BLaER1 treated with 17β-estradiol and CSF1 and Interleukin-3, amounts not matched to agents 10 nM and 100 nM (cell line): Measurements from ENCODE around the gene INTS15.

ENCODE experiments used
- H3K27ac ChIP-seq, 11 experiments: shearing (Covaris generic); formaldehyde crosslinking; 2 replicates each; pipeline ENCODE4 v1.8.1; 2022
- H3K27me3 ChIP-seq, 11 experiments: shearing (Covaris generic); formaldehyde crosslinking; 2 replicates each; pipeline ENCODE4 v1.8.1; 2022
- H3K36me3 ChIP-seq, 11 experiments: shearing (Covaris generic); formaldehyde crosslinking; 2 replicates each; pipeline ENCODE4 v1.8.1; 2022
- H3K4me1 ChIP-seq, 10 experiments: shearing (Covaris generic); formaldehyde crosslinking; 2 replicates each; pipeline ENCODE4 v1.8.1; 2022
- H3K4me2 ChIP-seq, 11 experiments: shearing (Covaris generic); formaldehyde crosslinking; 2 replicates each; pipeline ENCODE4 v1.8.1; 2022
- H3K4me3 ChIP-seq, 10 experiments: shearing (Covaris generic); formaldehyde crosslinking; 2 replicates each; pipeline ENCODE4 v1.8.1; 2022
- H3K9ac ChIP-seq, 11 experiments: shearing (Covaris generic); formaldehyde crosslinking; 2 replicates each; pipeline ENCODE4 v1.8.1; 2022
- H3K9me3 ChIP-seq, 11 experiments: shearing (Covaris generic); formaldehyde crosslinking; replicated peaks in 1 of 11; 2 replicates each; pipeline ENCODE4 v1.8.1; 2022
- H4K20me1 ChIP-seq, 11 experiments: shearing (Covaris generic); formaldehyde crosslinking; 2 replicates each; pipeline ENCODE4 v1.8.1; 2022
- Cebpa-rat ChIP-seq, 11 experiments: shearing (Covaris generic); IDR thresholded peaks; 2 replicates each; pipeline ENCODE4 v1.8.1; 2022

The INTS15 gene

DNA sequence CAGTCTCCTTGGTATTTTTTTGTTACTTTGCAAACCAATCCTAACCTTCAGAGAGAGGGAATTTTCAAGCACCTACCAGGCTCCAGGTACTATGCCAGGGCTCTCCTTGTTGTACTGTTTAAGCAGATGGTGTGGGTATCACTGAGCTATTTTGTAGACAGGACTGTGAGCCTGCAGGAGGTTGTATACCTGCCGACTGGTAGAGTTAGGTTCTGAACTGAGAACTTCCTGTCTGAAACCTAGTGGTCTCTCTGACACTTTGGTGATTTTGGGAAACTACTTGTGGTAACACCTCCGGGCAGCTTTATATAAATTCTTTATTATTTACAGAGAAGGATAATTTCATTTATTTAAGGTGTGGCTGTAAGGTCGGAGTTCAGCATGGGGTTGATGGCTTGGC is 30.1 kb downstream of the INTS15 start:
- Histone ChIP-seq H3K9ac (no peak overlapping the region), H3K27ac (no peak overlapping the region), H3K9me3 (peaks cover 0 to 13% (median 0%) of the 10 kb centered on the region in 11 experiments; a peak in 3 of 22 replicates), H3K4me2 (peak overlapping the region in 4 of 11 experiments; percentile 17 to 58 (median 34); a peak in 4 of 22 replicates), H4K20me1 (peaks cover 0 to 22% (median 2%) of the 10 kb centered on the region in 11 experiments; a peak in 8 of 22 replicates), H3K4me1 (peaks cover 30 to 57% (median 42%) of the 10 kb centered on the region in 10 experiments), H3K36me3 (no peaks in the 10 kb centered on the region; a peak in 1 of 22 replicates), H3K4me3 (no peak overlapping the region), H3K27me3 (peaks cover 27 to 43% (median 38%) of the 10 kb centered on the region in 11 experiments)
- TF ChIP-seq Cebpa-rat (IDR thresholded peaks at IDR 0.05): no peak

DNA sequence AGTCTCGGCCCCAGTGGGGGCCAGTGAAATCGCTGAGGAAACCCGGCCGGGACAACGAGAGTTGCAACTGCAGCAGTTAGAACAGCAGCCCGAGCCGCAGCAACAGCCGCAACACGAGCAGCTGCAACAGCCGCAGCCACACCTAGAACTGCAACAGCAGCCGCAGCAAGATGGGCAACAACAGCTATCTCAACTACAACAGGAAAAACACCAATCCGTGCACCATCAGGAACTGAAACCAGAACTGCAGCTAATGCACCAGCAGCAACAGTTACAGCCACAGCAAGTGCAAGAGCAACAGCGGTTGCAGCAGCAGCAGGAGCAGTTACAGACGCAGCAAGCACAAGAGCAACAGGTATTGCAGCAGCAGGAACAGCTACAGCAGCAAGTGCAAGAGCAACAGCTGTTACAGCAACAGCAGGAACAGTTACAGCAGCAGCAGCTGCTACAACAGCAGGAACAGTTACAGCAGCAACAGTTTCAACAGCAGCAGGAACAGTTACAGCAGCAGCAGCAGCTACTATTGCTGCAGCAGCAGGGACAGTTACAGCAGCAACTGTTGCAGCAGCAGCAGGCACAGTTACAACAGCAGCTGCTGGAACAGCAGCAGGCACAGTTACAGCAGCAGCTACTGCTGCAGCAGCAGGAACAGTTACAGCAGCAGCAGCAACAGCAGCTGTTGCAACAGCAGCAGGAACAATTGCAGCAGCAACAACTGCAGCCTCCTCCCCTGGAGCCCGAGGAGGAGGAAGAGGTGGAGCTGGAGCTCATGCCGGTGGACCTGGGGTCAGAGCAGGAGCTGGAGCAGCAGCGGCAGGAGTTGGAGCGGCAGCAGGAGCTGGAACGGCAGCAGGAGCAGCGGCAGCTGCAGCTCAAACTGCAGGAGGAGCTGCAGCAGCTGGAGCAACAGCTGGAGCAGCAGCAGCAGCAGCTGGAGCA is 31.6 kb downstream of the INTS15 start:
- Histone ChIP-seq H4K20me1 (peaks cover 0 to 12% (median 0%) of the 10 kb centered on the region in 11 experiments; a peak in 3 of 22 replicates), H3K27me3 (peaks cover 14 to 29% (median 24%) of the 10 kb centered on the region in 11 experiments), H3K9ac (no peak overlapping the region), H3K4me3 (no peak overlapping the region), H3K36me3 (no peaks in the 10 kb centered on the region; a peak in 1 of 22 replicates), H3K4me2 (peak overlapping the region; percentile 17 to 65 (median 41); a peak in 19 of 22 replicates), H3K4me1 (peaks cover 26 to 49% (median 34%) of the 10 kb centered on the region in 10 experiments), H3K9me3 (peaks cover 0 to 13% (median 0%) of the 10 kb centered on the region in 11 experiments; a peak in 3 of 22 replicates), H3K27ac (no peak overlapping the region)
- peak in 5 of 11 experiments; percentile 13 to 83 (median 46); a peak in 5 of 22 replicates for TF ChIP-seq Cebpa-rat (IDR thresholded peaks at IDR 0.05)

DNA sequence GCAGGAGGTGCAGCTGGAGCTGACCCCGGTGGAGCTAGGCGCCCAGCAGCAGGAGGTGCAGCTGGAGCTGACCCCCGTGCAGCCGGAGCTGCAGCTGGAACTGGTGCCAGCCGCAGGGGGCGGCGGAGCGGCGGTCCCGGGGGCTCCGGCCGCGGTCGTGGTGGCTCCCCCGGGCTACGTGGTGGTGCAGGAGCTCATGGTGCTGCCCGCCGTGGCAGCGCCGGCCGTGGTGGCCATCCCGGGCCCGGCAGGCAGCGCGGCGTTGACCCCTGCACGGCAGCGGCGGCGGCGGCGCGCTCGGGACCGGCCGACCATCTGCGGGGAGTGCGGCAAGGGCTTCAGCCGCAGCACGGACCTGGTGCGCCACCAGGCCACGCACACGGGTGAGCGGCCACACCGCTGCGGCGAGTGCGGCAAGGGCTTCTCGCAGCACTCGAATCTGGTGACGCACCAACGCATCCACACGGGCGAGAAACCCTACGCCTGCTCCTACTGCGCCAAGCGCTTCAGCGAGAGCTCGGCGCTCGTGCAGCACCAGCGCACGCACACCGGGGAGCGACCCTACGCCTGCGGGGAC is 32.4 kb downstream of the INTS15 start:
- H3K4me1 ChIP-seq: peaks cover 24 to 43% (median 31%) of the 10 kb centered on the region in 10 experiments
- no peaks in the 10 kb centered on the region; a peak in 1 of 22 replicates for H3K36me3 ChIP-seq
- H3K27me3 ChIP-seq: peaks cover 6 to 22% (median 16%) of the 10 kb centered on the region in 11 experiments
- no peak overlapping the region for H3K4me3 ChIP-seq
- H3K4me2 ChIP-seq: peak overlapping the region in 3 of 11 experiments; percentile 17 to 51 (median 51); a peak in 1 of 22 replicates
- peaks cover 0 to 13% (median 0%) of the 10 kb centered on the region in 11 experiments; a peak in 3 of 22 replicates for H3K9me3 ChIP-seq
- no peak overlapping the region for H3K9ac ChIP-seq
- no peak overlapping the region for H3K27ac ChIP-seq
- TF ChIP-seq Cebpa-rat (IDR thresholded peaks at IDR 0.05): no peak
- H4K20me1 ChIP-seq: peaks cover 0 to 4% (median 0%) of the 10 kb centered on the region in 11 experiments; a peak in 1 of 22 replicates

DNA sequence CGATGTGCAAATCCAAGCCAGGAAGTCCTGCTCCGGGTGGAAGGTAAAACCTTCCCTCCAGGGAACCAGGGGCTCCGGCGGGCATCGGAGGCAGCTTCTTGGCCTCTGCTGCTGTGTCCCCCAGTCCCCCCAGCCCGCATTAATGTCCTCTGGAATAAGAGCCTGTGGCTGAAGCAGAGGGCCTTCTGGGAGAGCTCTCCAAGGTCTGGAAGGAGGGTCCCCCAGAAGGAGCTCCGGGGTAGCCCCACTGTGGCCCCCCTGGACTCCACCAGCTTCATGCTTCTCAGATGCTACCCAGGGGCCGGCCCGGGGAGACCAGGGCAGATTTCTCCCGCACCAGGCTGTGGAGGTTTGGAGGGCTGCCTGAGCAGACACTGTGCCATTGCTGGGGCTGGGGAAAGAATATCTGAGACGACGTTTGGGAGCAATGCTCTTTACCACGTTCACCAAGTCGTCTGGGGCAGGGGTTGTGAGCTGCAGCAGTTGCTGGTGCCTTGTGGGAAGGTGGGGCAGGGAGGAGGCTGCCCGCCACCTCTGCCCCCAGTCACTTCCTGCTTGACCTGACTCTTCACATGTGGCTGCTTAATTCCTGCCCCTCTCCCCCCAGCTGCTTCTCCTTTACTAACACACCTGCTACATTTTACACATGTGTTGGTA is 33.9 kb downstream of the INTS15 start:
- peaks cover 0 to 4% (median 0%) of the 10 kb centered on the region in 11 experiments; a peak in 1 of 22 replicates for H4K20me1 ChIP-seq
- H3K4me3 ChIP-seq: no peak overlapping the region
- peaks cover 0 to 7% (median 1%) of the 10 kb centered on the region in 11 experiments; a peak in 5 of 22 replicates for H3K27me3 ChIP-seq
- peak overlapping the region in 2 of 11 experiments; percentile 16 to 54; a peak in 2 of 22 replicates for H3K9ac ChIP-seq
- TF ChIP-seq Cebpa-rat (IDR thresholded peaks at IDR 0.05): no peak
- peak overlapping the region; percentile 21 to 71 (median 57); a peak in 20 of 22 replicates for H3K4me2 ChIP-seq
- no peaks in the 10 kb centered on the region; a peak in 1 of 22 replicates for H3K36me3 ChIP-seq
- H3K27ac ChIP-seq: peak overlapping the region in 1 of 11 experiments; percentile 21; a peak in 1 of 22 replicates
- H3K4me1 ChIP-seq: peaks cover 24 to 40% (median 30%) of the 10 kb centered on the region in 10 experiments
- peaks cover 0 to 13% (median 0%) of the 10 kb centered on the region in 11 experiments; a peak in 3 of 22 replicates for H3K9me3 ChIP-seq

GRCh38 chr7:6624246-6624611 is 34.4 kb downstream of the INTS15 start:
- peaks cover 0 to 13% (median 0%) of the 10 kb centered on the region in 11 experiments; a peak in 3 of 22 replicates for H3K9me3 ChIP-seq
- no peak overlapping the region for H3K27ac ChIP-seq
- H3K4me2 ChIP-seq: peak overlapping the region; percentile 21 to 71 (median 57); a peak in 20 of 22 replicates
- peak overlapping the region in 2 of 11 experiments; percentile 16 to 54; a peak in 2 of 22 replicates for H3K9ac ChIP-seq
- TF ChIP-seq Cebpa-rat (IDR thresholded peaks at IDR 0.05): no peak
- H3K4me1 ChIP-seq: peaks cover 24 to 40% (median 30%) of the 10 kb centered on the region in 10 experiments
- no peak overlapping the region for H3K4me3 ChIP-seq
- no peaks in the 10 kb centered on the region; a peak in 1 of 22 replicates for H3K36me3 ChIP-seq
- H4K20me1 ChIP-seq: peaks cover 0 to 4% (median 0%) of the 10 kb centered on the region in 11 experiments; a peak in 1 of 22 replicates
- H3K27me3 ChIP-seq: peaks cover 0 to 4% (median 0%) of the 10 kb centered on the region in 11 experiments; a peak in 2 of 22 replicates

GRCh38 chr7:6628045-6628444 is 38.2 kb downstream of the INTS15 start:
- TF ChIP-seq Cebpa-rat (IDR thresholded peaks at IDR 0.05): no peak
- H3K36me3 ChIP-seq: no peaks in the 10 kb centered on the region
- H3K9me3 ChIP-seq: no peaks in the 10 kb centered on the region
- no peak overlapping the region for H3K9ac ChIP-seq
- H3K4me1 ChIP-seq: peaks cover 8 to 26% (median 16%) of the 10 kb centered on the region in 10 experiments; a peak in 19 of 20 replicates
- no peaks in the 10 kb centered on the region for H4K20me1 ChIP-seq
- H3K4me2 ChIP-seq: no peak overlapping the region
- H3K4me3 ChIP-seq: no peak overlapping the region
- H3K27ac ChIP-seq: no peak overlapping the region
- H3K27me3 ChIP-seq: no peaks in the 10 kb centered on the region

- no peak for TF ChIP-seq Cebpa-rat (IDR thresholded peaks at IDR 0.05)
- Histone ChIP-seq H3K4me3 (no peak overlapping the region), H3K9me3 (peaks cover 0 to 19% (median 7%) of the 10 kb centered on the region in 11 experiments; a peak in 14 of 22 replicates), H3K27ac (no peak overlapping the region), H3K27me3 (no peaks in the 10 kb centered on the region), H4K20me1 (no peaks in the 10 kb centered on the region), H3K4me2 (peak overlapping the region in 4 of 11 experiments; percentile 3 to 28 (median 16); a peak in 5 of 22 replicates), H3K4me1 (peaks cover 14 to 25% (median 21%) of the 10 kb centered on the region in 10 experiments; a peak in 19 of 20 replicates), H3K36me3 (no peaks in the 10 kb centered on the region), H3K9ac (no peak overlapping the region)
Measured at GRCh38 chr7:6630007-6630849, 40.4 kb downstream of the INTS15 start.
